ENCODE results near the gene FOXP1. TPM values are rescaled to one million over a fixed set of nuclear protein-coding genes. Genes with fewer than 3 reads are reported as not detected.
A peak's percentile ranks its signal among the peaks of the same experiment; 100 is the strongest.

Gene FOXP1
- total and polyA plus RNA-seq, 2 of the 8 experiments (the other 6 are each of a cell fraction or from before 2014, with no cell fraction given), result 13.9 to 25.4 TPM

DNA sequence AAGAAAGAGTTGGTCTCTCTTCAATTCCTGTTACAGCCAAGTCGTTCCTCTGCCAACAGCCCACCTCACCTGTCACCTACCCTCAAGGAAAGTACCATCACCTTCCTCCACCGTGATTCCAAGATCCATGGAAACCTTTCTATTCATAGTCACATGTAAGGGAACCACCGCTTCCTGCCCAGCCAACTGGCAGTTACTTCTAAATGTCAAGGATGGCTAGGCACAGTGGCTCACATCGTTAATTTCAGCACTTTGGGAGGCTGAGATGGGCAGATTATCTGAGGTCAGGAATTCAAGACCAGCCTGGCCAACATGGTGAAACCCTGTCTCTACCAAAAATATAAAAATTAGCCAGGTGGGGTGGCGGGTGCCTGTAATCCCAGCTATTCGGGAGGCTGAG, 82.8 kb downstream of the FOXP1 start:
- no peak overlapping the region for H4K5ac ChIP-seq (ENCODE audit: insufficient read length, low read depth, low read length)
- no peak overlapping the region for H3K4ac ChIP-seq (replicated peaks; ENCODE audit: insufficient read length, low read depth, low read length)
- no peaks in the 10 kb centered on the region for H3K23me2 ChIP-seq (ENCODE audit: low read depth, low read length)
- peak overlapping the region; percentile 2; the same call in 1 of the 2 replicates for H2BK12ac ChIP-seq (ENCODE audit: low read depth, low read length)
- no peak overlapping the region for H2AFZ ChIP-seq (ENCODE audit: low read length)
- H3K9ac ChIP-seq (replicated peaks in 1 of 4; ENCODE audit: extremely low read depth in 1 of 4, low read depth in 3 of 4, low read length in 3 of 4), result no peak overlapping the region
- no peak overlapping the region for H4K8ac ChIP-seq (ENCODE audit: extremely low read depth, insufficient read depth, low read length)
- no peaks in the 10 kb centered on the region for H3K27me3 ChIP-seq (replicated peaks in 1 of 4; ENCODE audit: control insufficient read depth in 3 of 4, extremely low read depth in 1 of 4, insufficient read depth in 3 of 4, low read length in 3 of 4)
- ChIA-PET POLR2A (ENCODE audit: partially characterized antibody) (no interaction called here), CTCF (ENCODE audit: partially characterized antibody) (no interaction called here)
- no peak overlapping the region; the same call in 1 of the 2 replicates for H2AK5ac ChIP-seq (ENCODE audit: low read depth, low read length)
- no peaks in the 10 kb centered on the region for H4K20me1 ChIP-seq (replicated peaks in 1 of 2; ENCODE audit: control insufficient read depth in 1 of 2, insufficient read depth in 2 of 2, low read length in 2 of 2)
- FAIRE-seq (no peak), DNase-seq (ENCODE audit: low read depth in 1 of 2, low spot score in 2 of 2) (no peak)
- H2BK5ac ChIP-seq (ENCODE audit: low read depth, low read length), result no peak overlapping the region
- H3K4me2 ChIP-seq (ENCODE audit: insufficient read depth in 1 of 2, low read depth in 2 of 2, low read length in 2 of 2), result no peak overlapping the region
- no peak overlapping the region for H3K23ac ChIP-seq (ENCODE audit: insufficient read length)
- no peak overlapping the region for H3K27ac ChIP-seq (ENCODE audit: low read depth, low read length)
- H3K4me1 ChIP-seq (replicated peaks in 1 of 4; ENCODE audit: control insufficient read depth in 3 of 4, insufficient read depth in 4 of 4, low read length in 3 of 4), result peaks cover 10 to 27% (median 20%) of the 10 kb centered on the region in 4 experiments
- H2BK20ac ChIP-seq (ENCODE audit: low read length), result no peak overlapping the region
- H3K14ac ChIP-seq (ENCODE audit: insufficient read length), result no peak overlapping the region
- H2BK120ac ChIP-seq (replicated peaks; ENCODE audit: low read depth, low read length), result no peak overlapping the region
- no peak overlapping the region for H3K56ac ChIP-seq (replicated peaks; ENCODE audit: insufficient read length, low read depth, low read length)
- TF ChIP-seq PHF8 (conservative IDR thresholded peaks at IDR 0.05; ENCODE audit: low read depth, low read length), result no peak
- no peak overlapping the region for H3K4me3 ChIP-seq (ENCODE audit: extremely low read depth in 1 of 4, insufficient read depth in 2 of 4, low read depth in 3 of 4, low read length in 4 of 4)
- H2BK15ac ChIP-seq (ENCODE audit: low read length), result no peak overlapping the region
- H4K91ac ChIP-seq (replicated peaks; ENCODE audit: insufficient read length, low read length), result no peak overlapping the region
- WGBS, 2 experiments (ENCODE audit: extremely low coverage in 1 of 2, insufficient coverage in 1 of 2, insufficient read length in 1 of 2, insufficient replicate concordance in 2 of 2, low coverage in 1 of 2, low lambda C conversion rate in 2 of 2, missing lambda C conversion rate in 1 of 2), result 89% methylated on average over 6 of the region's 6 CpGs; no CpG with 5 or more reads in 1 of the 2 experiments
- no peaks in the 10 kb centered on the region; the same call in 1 of the 2 replicates for H3K79me1 ChIP-seq (ENCODE audit: low read depth, low read length)
- H3K79me2 ChIP-seq (ENCODE audit: control insufficient read depth in 1 of 2, insufficient read depth in 2 of 2, low read length in 2 of 2), result no peaks in the 10 kb centered on the region; a peak in 1 of 4 replicates
- H3K18ac ChIP-seq (ENCODE audit: extremely low read depth, low read length), result no peak overlapping the region; the same call in 1 of the 2 replicates
- no peaks in the 10 kb centered on the region for H3K36me3 ChIP-seq (ENCODE audit: control insufficient read depth in 2 of 4, insufficient read depth in 4 of 4, low read length in 3 of 4)
- no peaks in the 10 kb centered on the region for H3K9me3 ChIP-seq (ENCODE audit: insufficient read depth in 2 of 2, low read depth in 1 of 2, low read length in 1 of 2)

Measured in H1 (cell line).